ENCODE data around the gene OTUB1.
"Not testable (repeated sequence)": the region's sequence is repeated elsewhere in the genome, so short reads cannot be mapped to it uniquely, and the experiment has no call there.

Gene OTUB1

DNA sequence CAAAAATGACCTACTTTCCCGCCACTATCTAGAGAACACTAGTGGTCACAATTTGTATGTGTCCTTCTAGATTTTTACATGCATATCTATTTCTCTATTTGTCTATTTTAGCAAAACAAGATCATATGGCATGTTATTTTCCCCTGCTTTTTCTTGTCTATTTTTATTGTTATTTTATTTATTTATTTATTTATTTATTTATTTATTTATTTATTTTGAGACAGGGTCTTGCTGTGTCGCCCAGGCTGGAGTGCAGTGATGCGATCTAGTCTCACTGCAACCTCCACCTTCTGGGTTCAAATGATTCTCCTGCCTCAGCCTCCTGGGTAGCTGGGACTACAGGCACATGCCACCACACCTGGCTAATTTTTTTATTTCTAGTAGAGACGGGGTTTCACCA lies 22.3 kb upstream of the OTUB1 start:
- H3K36me3 Mint-ChIP-seq, H3K27me3 Mint-ChIP-seq, H3K4me3 Mint-ChIP-seq, H3K27ac Mint-ChIP-seq, H3K9me3 Mint-ChIP-seq, H3K4me1 Mint-ChIP-seq: not testable (repeated sequence)

DNA sequence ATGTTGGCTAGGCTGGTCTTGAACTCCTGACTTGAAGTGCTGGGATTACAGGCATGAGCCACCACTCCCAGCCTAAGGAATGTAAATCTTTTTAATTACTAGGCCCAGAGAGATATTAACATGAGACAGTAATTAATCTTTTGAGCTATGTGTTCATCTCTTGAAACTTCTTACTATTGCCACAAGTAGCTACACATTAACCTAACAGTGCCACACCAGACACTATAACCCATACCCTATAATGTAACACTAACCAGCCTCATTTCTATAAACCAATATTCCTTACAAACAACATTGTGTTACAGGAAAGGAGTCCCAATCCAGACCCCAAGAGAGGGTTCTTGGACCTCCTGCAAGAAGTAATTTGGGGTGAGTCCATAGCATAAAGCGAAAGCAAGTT lies 19.8 kb upstream of the OTUB1 start:
- Mint-ChIP-seq H3K36me3 (no peaks in the 10 kb centered on the region), H3K27ac (no peak overlapping the region), H3K4me1 (peaks cover 5% of the 10 kb centered on the region), H3K9me3 (no peaks in the 10 kb centered on the region), H3K4me3 (no peak overlapping the region), H3K27me3 (peaks cover 3% of the 10 kb centered on the region)

DNA sequence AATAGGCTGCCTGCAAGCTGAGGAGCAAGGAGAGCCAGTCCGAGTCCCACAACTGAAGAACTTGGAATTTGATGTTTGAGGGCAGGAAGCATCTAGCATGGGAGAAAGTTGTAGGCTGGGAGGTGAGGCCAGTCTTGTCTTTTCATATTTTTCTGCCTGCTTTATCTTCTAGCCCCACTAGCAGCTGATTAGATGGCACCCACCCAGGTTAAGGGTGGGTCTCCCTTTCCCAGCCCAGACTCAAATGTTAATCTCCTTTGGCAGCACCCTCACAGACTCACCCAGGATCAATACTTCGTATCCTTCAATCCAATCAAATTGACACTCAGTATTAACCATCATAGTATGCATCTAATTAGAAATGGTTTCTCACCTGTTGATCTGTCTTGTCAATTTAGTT lies 16.8 kb upstream of the OTUB1 start:
- peaks cover 3% of the 10 kb centered on the region for H3K27me3 Mint-ChIP-seq
- no peak overlapping the region for H3K4me3 Mint-ChIP-seq
- no peaks in the 10 kb centered on the region for H3K9me3 Mint-ChIP-seq
- no peaks in the 10 kb centered on the region for H3K36me3 Mint-ChIP-seq
- peaks cover 9% of the 10 kb centered on the region for H3K4me1 Mint-ChIP-seq
- H3K27ac Mint-ChIP-seq = peak overlapping the region; percentile 56

DNA sequence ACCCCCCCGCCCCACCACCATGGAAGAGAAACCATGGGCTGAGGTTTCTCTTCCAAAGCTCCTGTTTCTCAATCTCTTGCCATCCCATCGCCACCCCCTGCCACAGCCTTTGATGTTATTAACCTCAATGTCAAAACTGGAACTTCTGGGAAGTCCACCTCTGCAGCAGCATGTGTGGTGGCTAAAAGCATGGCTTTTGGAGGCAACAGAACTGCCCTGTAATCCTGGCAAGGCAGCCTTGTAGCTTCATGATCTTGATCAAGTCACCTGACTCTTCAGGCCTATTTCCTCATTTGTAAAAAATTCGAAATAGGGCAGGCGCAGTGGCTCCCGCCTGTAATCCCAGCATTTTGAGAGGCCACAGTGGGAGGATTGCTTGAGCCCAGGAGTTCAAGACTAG lies 15.3 kb upstream of the OTUB1 start:
- Mint-ChIP-seq H3K9me3 (no peaks in the 10 kb centered on the region), H3K27me3 (peaks cover 3% of the 10 kb centered on the region), H3K27ac (no peak overlapping the region), H3K4me3 (no peak overlapping the region), H3K4me1 (peaks cover 14% of the 10 kb centered on the region), H3K36me3 (no peaks in the 10 kb centered on the region)

DNA sequence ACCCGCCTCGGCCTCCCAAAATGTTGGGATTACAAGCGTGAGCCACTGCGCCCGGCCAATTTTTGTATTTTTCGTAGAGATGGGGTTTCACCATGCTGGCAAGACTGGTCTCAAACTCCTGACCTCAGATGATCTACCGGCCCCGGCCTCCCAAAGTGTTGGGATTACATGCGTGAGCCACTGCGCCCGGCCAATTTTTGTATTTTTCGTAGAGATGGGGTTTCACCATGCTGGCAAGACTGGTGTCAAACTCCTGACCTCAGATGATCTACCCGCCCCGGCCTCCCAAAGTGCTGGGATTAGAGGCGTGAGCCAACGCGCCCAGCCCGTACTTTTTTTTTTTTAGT lies 12.4 kb upstream of the OTUB1 start:
- H3K36me3 Mint-ChIP-seq, H3K27me3 Mint-ChIP-seq, H3K9me3 Mint-ChIP-seq: not testable (repeated sequence)
- H3K4me3 Mint-ChIP-seq = peak overlapping the region; percentile 99
- H3K4me1 Mint-ChIP-seq = peaks cover 32% of the 10 kb centered on the region
- peak overlapping the region; percentile 99 for H3K27ac Mint-ChIP-seq

DNA sequence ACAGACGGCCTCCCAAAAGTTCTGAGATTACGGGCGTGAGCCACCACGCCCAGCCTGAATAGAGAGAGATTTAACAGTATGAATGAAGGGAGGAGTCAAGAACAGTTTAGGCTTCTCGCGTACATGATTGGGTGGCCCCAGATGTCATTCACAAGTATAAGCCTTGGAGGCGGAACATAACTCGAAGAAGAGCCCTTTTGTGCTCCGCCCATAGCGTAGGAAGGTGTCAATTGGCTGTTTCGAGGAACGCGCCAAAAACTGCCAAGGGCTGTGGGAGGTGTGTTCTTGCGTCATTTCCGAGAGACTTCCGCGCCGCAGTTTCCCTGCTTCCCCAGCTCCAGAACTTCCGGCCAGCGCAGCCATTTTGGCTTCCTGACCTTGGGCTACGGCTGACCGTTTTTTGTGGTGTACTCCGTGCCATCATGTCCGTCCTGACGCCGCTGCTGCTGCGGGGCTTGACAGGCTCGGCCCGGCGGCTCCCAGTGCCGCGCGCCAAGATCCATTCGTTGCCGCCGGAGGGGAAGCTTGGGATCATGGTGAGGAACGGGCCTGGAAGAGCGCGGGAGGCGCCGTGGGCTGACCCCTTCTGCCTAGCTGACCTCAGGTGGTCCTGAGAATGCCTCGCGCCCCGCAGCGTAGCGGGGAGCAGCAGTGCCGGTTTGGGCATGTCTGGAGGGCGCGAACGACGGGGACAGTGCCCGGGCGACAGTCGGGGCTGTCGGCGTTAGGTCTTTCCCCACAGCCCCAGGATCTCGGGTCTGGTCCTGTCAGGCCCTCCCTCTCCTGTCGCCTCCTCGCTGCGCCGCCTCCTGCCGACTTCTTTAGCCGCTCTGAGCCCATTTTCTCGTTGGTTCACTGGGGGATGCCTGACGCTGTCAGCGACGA lies 11.7 kb upstream of the OTUB1 start, which contains the start of gene COX8A:
COX8A (plus strand) TSS at position 362 of the 885 bp plus-strand sequence; CDS start at position 423, 61 bp downstream.
- Mint-ChIP-seq H3K4me1 (peaks cover 32% of the 10 kb centered on the region), H3K4me3 (peak within 1 kb of the TSS; percentile 99), H3K27me3 (no peaks in the 10 kb centered on the region), H3K9me3 (no peaks in the 10 kb centered on the region), H3K36me3 (peaks cover 2% of the 10 kb centered on the region), H3K27ac (peak within 1 kb of the TSS; percentile 99)

DNA sequence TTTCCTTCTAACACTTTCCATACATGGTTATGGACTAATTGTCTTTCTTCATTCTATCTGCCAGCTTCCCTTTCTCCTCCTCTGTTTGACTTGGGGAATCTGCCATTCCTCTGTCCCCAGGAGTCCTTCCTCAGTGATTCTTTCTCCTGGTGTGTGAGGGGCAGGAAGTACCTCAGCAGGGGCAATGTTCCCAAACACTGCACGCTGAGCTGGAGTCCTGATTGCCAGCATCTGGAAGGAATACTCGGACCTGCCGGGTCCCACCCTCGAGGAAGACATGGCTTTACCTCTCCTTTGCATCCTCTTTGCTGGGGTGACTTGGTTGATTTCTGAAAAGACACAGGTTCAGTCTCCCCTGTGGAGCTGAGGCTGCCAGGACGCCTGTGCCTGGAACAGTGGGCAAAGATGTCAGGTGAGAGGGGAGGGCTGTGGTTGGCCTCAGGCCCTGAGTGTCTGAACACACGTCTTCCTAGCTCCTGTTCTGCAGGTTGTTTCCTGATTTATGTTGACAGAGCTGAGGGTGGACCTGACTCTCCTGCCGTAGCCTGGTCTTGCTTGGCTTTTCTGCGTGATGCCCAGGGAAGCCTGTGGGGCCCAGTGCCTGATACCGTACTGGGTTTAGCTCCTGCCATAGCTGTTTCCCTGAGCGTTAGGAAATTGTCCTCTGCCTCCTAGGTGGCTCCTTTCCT lies 7.5 kb upstream of the OTUB1 start:
- Mint-ChIP-seq H3K27me3 (no peaks in the 10 kb centered on the region), H3K27ac (peak overlapping the region; percentile 35), H3K4me1 (peaks cover 28% of the 10 kb centered on the region), H3K9me3 (no peaks in the 10 kb centered on the region), H3K36me3 (peaks cover 2% of the 10 kb centered on the region), H3K4me3 (no peak overlapping the region)

DNA sequence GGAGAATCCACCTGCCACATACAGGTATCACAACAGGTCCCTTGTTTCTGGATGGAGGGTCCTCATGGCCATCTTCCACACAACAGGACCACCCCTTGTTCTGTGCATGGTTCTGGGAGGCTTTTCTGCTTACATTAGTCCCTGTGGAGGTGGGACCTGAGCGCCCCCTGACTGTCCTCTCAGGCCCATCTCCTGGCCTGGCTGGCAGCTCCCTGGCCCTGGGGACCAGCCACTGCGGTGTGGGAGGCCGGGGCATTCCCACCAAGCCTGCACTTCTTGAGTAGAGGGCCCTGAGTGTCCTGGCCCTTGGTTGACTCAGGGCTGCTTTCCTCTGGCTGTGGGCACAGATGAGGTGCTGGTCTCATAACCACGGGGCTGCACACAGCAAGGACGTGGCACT lies 6.8 kb upstream of the OTUB1 start:
- Mint-ChIP-seq H3K4me1 (peaks cover 23% of the 10 kb centered on the region), H3K9me3 (no peaks in the 10 kb centered on the region), H3K36me3 (peaks cover 2% of the 10 kb centered on the region), H3K4me3 (no peak overlapping the region), H3K27me3 (no peaks in the 10 kb centered on the region), H3K27ac (no peak overlapping the region)

DNA sequence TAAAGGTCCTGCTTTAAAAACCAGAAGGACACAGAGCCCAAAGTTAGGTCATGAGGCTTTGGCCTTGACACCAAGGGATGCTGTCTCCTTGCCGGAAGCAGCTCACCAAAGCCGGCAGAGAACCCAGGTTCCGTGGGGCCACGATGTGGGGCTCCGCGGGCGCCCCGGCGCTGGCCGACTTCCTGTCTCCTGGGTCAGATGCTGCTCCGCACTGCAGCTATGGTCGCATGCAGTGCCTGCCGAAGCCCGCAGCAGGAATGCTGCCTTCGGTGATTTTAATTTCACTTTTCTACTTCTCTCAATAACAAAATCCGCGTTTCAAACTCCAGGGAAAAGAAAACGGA lies 454 bp upstream of the OTUB1 start:
- Mint-ChIP-seq H3K36me3 (peaks cover 9% of the 10 kb centered on the region), H3K27ac (peak overlapping the region; percentile 99), H3K27me3 (no peaks in the 10 kb centered on the region), H3K4me3 (peak overlapping the region; percentile 99), H3K4me1 (peaks cover 27% of the 10 kb centered on the region), H3K9me3 (no peaks in the 10 kb centered on the region)

DNA sequence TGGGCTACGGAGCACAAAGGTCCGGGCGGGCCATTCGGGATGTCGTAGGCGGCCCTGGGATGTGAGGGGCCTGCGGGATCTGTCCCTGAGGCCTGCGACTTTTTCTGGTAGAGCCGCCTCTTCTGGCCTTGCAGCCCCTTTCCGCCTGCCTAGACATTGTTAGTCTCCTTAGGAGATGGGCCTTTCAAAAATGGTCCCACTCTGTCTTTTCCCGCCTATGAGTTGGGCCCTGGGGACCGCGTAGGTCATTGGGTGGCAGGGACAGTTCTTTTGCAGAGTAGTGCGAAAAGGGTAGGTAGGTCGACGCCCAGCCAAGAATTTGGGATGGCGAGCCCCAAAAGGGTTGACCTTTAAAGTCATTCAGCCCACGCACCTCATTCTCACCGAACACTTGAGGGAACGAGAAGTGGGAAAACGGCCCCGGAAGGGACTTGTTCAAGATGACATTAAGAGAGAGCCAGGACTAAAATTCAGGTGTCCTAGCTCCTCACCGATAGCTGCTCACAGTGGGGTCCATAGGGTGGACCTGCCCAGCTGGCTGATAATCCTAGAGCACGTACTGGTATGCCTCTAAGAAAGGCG lies 785 bp downstream of the OTUB1 start:
- Mint-ChIP-seq H3K27me3 (no peaks in the 10 kb centered on the region), H3K9me3 (no peaks in the 10 kb centered on the region), H3K27ac (no peak overlapping the region), H3K4me3 (peak overlapping the region; percentile 81), H3K4me1 (peaks cover 27% of the 10 kb centered on the region), H3K36me3 (peaks cover 13% of the 10 kb centered on the region)

DNA sequence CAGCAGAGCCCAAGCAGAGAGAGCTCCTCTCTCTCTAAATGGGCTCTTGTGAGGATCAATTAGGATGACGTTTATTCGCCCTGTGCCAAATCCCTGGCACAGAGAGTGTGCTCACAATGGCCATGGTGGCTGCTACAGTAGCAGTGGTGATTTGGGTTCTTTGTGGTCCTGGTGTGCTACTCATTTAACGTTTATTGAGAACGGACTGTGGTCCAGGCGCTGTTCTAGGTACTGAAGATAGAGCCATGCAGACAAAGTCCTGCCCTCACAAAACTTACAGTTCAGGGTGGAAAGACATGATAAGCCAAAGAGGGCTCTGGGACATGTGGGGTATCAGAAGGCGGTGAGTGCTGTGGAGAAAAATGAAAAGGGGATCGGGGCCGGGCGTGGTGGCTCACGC lies 5.3 kb downstream of the OTUB1 start:
- Mint-ChIP-seq H3K9me3 (no peaks in the 10 kb centered on the region), H3K4me3 (no peak overlapping the region), H3K27ac (no peak overlapping the region), H3K4me1 (peaks cover 23% of the 10 kb centered on the region), H3K36me3 (peaks cover 12% of the 10 kb centered on the region), H3K27me3 (no peaks in the 10 kb centered on the region)

DNA sequence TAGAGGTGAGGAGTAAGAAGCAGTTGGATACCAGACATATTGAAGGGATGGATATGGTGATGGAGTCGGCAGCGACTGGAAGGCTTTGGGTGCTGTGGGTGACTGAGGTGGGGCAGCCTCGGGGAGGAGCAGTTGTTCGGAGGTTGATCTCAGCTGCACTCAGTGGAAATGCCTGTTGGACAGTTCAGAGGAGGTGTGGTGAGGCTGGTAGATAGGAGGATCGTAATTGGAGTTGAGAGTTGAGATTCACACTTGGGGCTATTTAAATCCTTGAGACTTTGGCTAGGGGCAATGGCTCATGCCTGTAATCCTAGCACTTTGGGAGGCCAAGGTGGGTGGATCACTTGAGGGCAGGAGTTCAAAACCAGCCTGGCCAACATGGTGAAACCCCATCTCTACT lies 6.9 kb downstream of the OTUB1 start:
- Mint-ChIP-seq H3K4me3 (no peak overlapping the region), H3K27ac (no peak overlapping the region), H3K27me3 (no peaks in the 10 kb centered on the region), H3K9me3 (no peaks in the 10 kb centered on the region), H3K4me1 (peaks cover 15% of the 10 kb centered on the region), H3K36me3 (peaks cover 12% of the 10 kb centered on the region)

DNA sequence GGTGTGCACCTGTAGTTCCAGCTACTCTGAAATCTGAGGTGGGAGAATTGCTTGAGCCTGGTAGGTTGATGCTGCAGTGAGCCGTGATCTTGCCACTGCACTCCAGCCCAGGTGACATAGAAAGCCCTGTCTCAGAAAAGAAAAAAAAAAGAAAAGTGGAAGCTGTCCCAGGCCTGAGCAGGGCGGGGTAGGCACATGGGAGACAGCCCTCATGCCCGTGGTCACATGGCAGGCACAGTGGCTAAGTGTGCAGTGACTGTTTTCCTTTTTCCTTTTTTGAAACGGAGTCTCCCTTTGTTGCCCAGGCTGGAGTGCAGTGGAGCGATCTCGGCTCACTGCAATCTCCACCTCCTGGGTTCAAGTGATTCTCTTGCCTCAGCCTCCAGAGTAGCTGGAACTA lies 7.8 kb downstream of the OTUB1 start:
- no peaks in the 10 kb centered on the region for H3K9me3 Mint-ChIP-seq
- no peaks in the 10 kb centered on the region for H3K27me3 Mint-ChIP-seq
- H3K36me3 Mint-ChIP-seq = peaks cover 9% of the 10 kb centered on the region
- peaks cover 8% of the 10 kb centered on the region for H3K4me1 Mint-ChIP-seq
- H3K4me3 Mint-ChIP-seq = no peak overlapping the region
- H3K27ac Mint-ChIP-seq = no peak overlapping the region

DNA sequence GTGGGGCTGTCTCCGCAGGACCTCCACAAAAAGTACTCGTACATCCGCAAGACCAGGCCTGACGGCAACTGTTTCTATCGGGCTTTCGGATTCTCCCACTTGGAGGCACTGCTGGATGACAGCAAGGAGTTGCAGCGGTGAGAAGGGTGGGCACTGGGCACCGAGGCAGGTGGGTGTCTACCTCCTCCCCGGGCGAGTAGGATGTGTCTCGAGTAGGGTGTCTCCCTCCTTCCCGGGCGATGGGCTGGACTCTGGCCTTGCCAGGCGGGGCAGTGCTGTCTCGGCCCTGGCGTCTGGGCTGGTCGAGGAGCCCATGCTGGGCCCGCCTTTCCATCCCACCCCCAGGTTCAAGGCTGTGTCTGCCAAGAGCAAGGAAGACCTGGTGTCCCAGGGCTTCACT lies 10.3 kb downstream of the OTUB1 start:
- H3K36me3 Mint-ChIP-seq = peaks cover 5% of the 10 kb centered on the region
- no peak overlapping the region for H3K4me3 Mint-ChIP-seq
- peaks cover 8% of the 10 kb centered on the region for H3K4me1 Mint-ChIP-seq

DNA sequence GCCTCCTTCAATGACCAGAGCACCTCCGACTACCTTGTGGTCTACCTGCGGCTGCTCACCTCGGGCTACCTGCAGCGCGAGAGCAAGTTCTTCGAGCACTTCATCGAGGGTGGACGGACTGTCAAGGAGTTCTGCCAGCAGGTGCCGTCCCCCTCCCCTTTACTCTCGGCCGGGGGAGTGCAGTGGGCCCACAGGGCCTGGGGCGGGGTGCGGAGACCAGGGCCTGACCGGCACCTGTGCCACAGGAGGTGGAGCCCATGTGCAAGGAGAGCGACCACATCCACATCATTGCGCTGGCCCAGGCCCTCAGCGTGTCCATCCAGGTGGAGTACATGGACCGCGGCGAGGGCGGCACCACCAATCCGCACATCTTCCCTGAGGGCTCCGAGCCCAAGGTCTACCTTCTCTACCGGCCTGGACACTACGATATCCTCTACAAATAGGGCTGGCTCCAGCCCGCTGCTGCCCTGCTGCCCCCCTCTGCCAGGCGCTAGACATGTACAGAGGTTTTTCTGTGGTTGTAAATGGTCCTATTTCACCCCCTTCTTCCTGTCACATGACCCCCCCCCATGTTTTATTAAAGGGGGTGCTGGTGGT lies 11.0 kb downstream of the OTUB1 start:
- Mint-ChIP-seq H3K4me1 (peaks cover 8% of the 10 kb centered on the region), H3K27me3 (no peaks in the 10 kb centered on the region), H3K27ac (no peak overlapping the region), H3K9me3 (no peaks in the 10 kb centered on the region), H3K4me3 (no peak overlapping the region), H3K36me3 (peaks cover 3% of the 10 kb centered on the region)

More for the DNA sequence above, 10.3 kb downstream of the OTUB1 start:
- Mint-ChIP-seq H3K27ac (no peak overlapping the region), H3K9me3 (no peaks in the 10 kb centered on the region), H3K27me3 (no peaks in the 10 kb centered on the region)

DNA sequence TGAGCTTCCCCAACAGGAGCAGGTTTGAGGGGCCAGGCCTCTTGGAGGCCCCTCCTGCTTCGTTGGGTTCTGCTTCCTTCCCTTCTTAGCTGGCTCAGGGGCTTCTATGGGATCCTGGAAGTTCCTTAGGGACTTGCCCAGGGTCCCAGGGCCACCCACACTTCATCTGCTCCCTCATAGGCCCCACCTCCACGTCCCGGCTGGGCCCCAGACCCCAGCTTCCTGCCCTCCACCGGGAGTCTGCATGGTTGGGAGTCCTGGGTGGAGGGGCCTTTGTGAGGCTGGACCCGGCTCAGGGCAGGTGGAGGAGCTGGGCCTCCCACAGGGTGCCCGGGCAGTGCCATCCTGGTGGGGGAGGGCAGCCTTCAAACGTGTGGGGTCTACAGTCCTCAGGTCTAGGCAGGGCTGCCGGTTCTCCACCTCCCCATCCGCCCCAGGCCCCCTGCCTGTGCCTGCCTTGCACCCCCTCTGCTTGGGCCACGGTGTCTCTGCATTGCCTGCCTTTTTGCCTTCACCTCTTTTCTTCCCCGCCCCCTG lies 11.6 kb downstream of the OTUB1 start:
- Mint-ChIP-seq H3K4me3 (no peak overlapping the region), H3K27me3 (no peaks in the 10 kb centered on the region), H3K27ac (no peak overlapping the region), H3K36me3 (peaks cover 3% of the 10 kb centered on the region), H3K4me1 (peaks cover 6% of the 10 kb centered on the region), H3K9me3 (no peaks in the 10 kb centered on the region)

Data from activated naive CD4-positive, alpha-beta T cell treated with anti-CD3 and anti-CD28 coated beads, Interleukin-2, amount 50 U/mL, for 24 hours (primary cell).